HepG2 (cell line): Measurements from ENCODE around the gene NDRG3. TPM values are rescaled to one million over a fixed set of nuclear protein-coding genes. Genes with fewer than 3 reads are reported as not detected.

ENCODE experiments used
- CBX1 ChIP-seq: IDR thresholded peaks from one replicate; pipeline ENCODE4 v1.6.1; 2016; ENCODE audit warnings: antibody characterized with exemption, low read depth
- KLF11 ChIP-seq: IDR thresholded peaks from 2 replicates; pipeline ENCODE4 v1.6.1; 2016; ENCODE audit warnings: missing compliant biosample characterization
- NFE2L1 ChIP-seq: sonication (generic); formaldehyde crosslinking; IDR thresholded peaks from 2 replicates; pipeline ENCODE4 v1.4.0; 2020; ENCODE audit warnings: missing genetic modification reagents, mild to moderate bottlenecking, borderline replicate concordance
- NFKB2 ChIP-seq: sonication (generic); formaldehyde crosslinking; IDR thresholded peaks from 2 replicates; pipeline ENCODE4 v1.4.0; 2020; ENCODE audit warnings: missing genetic modification reagents, borderline replicate concordance
- NR2F1 ChIP-seq, 2 experiments: fragments of 450-650 bp in 1 of 2; formaldehyde crosslinking in 1 of 2; IDR thresholded peaks; 2 replicates each; pipeline versions ENCODE4 v1.5.0 to v1.6.1; 2016 to 2020; ENCODE audit warnings: mild to moderate bottlenecking in 1 of 2, missing compliant biosample characterization in 1 of 2, missing genetic modification reagents in 1 of 2, moderate library complexity in 1 of 2
- ZBTB40 ChIP-seq, 2 experiments: fragments of 450-650 bp in 1 of 2; sonication (generic) in 1 of 2; formaldehyde crosslinking in 1 of 2; IDR thresholded peaks; 2 replicates each; pipeline versions ENCODE4 v1.6.1 to v1.8.0; 2016 to 2022; ENCODE audit warnings: antibody characterized with exemption in 1 of 2, mild to moderate bottlenecking in 1 of 2, missing genetic modification reagents in 1 of 2
- ZBTB7B ChIP-seq: sonication (generic); formaldehyde crosslinking; IDR thresholded peaks from 2 replicates; pipeline ENCODE4 v1.4.0; 2020; ENCODE audit warnings: missing genetic modification reagents
- ZNF407 ChIP-seq: sonication (generic); formaldehyde crosslinking; IDR thresholded peaks from one replicate; pipeline ENCODE4 v1.5.1; 2020; ENCODE audit warnings: mild to moderate bottlenecking, missing genetic modification reagents; ENCODE audit errors: not compliant biosample characterization
- ZNF816 ChIP-seq: sonication (generic); formaldehyde crosslinking; IDR thresholded peaks from 2 replicates; pipeline ENCODE4 v1.8.0; 2022; ENCODE audit warnings: missing genetic modification reagents, mild to moderate bottlenecking, borderline replicate concordance
- polyA plus RNA-seq, 8 experiments: library from polyadenylated mRNA; depleted of rRNA in 3 of 8; stranded (reverse) in 7 of 8; unstranded in 1 of 8; fragments of >200 nt; fragmentation: Illumina TruSeq in 4 of 8; extraction: Trizol in 4 of 8; gene quantifications; 2 replicates each; pipeline versions ENCODE4 v1.2.1 to v1.2.3, GENCODE V29; 2011 to 2016; ENCODE audit warnings: low read depth in 4 of 8, missing spikeins in 1 of 8, mixed read lengths in 1 of 8; ENCODE audit not compliant: insufficient read depth in 1 of 8
- total RNA-seq, 5 experiments: library from RNA; depleted of rRNA; stranded (reverse); fragments of >200 nt; fragmentation: Illumina TruSeq; extraction: Trizol; gene quantifications; 2 replicates each; pipeline ENCODE4 v1.2.3, GENCODE V29; 2016; ENCODE audit warnings: low read depth in 1 of 5

The NDRG3 gene
- total and polyA plus RNA-seq, 2 of the 13 experiments (the other 11 are each of a cell fraction or from before 2014, with no cell fraction given): 36.0 to 40.5 TPM

- no peak for TF ChIP-seq ZNF407
- no peak for TF ChIP-seq ZBTB40 (IDR thresholded peaks at IDR 0.05)
- no peak; the same call in 1 of the 2 replicates for TF ChIP-seq ZBTB40 (CRISPR knock-in tag; IDR thresholded peaks at IDR 0.05)
- no peak for TF ChIP-seq NR2F1 (CRISPR knock-in tag; IDR thresholded peaks at IDR 0.05)
- no peak; the same call in 1 of the 2 replicates for TF ChIP-seq ZBTB7B (CRISPR knock-in tag)
- no peak for TF ChIP-seq NFE2L1 (CRISPR knock-in tag)
- TF ChIP-seq NFKB2: peak; percentile 73; the same call in 1 of the 2 replicates
- no peak for TF ChIP-seq CBX1
- no peak for TF ChIP-seq KLF11 (CRISPR knock-in tag)
- 0 out of 2 replicates have a peak, but pooled peaks have one; percentile 59 for TF ChIP-seq ZNF816 (CRISPR knock-in tag)
Measured at GRCh38 chr20:36745234-36745926, 510 bp downstream of the NDRG3 start (continued).
